Measurements from ENCODE around the gene P2RY6.

DNA sequence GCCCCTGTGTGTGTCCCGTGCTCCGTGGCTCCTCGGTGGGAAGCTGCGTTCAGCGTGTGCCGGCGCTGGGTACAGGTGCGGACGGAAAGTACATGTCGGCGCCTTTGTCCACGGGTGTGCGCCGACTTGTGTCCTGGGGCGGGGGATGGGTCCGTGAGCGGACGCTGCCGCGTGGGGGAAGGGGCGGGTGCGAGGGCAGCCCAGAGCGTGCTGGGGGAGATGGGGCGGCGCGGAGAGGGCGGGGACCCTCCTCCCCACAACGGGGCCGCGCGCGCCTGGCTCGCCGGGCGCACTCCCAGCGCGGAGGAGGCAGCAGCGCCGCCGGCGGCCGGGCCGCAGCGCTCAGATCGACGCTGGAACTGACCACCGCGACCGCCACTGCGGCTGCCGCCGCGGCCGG, 70.5 kb downstream of the P2RY6 start:
- TF ChIP-seq GATA3 (IDR thresholded peaks at IDR 0.05; ENCODE audit: low read depth, low read length) (no peak), GATA2 (IDR thresholded peaks at IDR 0.05; ENCODE audit: low read depth, low read length) (no peak)

All from SH-SY5Y (cell line).